Hematopoietic multipotent progenitor cell treated with erythropoietin and hydrocortisone succinate and interleukin-3 and kit ligand, for 8 days (in vitro differentiated cells): ENCODE results near the gene TRERF1.
"Not testable (repeated sequence)": the region's sequence is repeated elsewhere in the genome, so short reads cannot be mapped to it uniquely, and the experiment has no call there.

Experiments used
- DNase-seq: peaks from one replicate; pipeline ENCODE4 v3.0.0-alpha.2; 2015

The TRERF1 gene

DNA sequence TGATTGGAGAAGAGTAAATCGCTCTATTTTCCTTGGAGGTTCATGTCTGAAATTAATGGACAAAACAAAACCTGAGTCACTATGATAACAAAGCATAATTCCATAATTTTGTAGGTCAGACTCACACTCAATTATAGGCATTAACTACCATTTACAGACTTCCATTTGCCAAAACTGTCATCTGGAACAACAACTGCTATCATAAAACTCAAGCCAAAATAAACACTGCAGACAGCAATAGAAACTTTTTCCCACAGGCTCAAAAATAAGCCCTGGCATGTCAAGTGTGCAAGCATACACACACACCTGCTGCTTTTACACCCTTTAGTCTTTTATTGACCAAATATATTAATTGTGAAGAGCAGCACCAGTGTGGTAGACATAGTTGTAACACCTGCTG is 241.2 kb downstream of the TRERF1 start:
- DNase-seq, result no peak

DNA sequence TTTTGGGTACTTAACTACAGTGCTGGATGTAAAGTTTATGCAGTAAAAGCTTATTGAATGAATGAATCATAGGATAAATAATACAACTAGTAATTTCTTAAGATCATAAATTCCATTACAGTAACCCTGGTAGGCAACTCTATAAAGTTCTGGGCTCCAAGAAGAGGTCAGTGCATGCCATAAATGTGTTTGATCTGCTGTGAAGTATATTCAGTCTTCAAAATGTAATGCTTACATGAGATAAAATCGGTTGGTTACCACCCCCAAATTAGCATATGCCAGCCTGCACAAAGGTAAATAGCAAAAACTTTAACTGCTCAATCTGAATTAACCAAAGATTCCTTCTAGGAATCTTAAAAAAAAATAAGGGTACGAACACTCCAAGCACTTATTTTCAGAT is 244.2 kb downstream of the TRERF1 start:
- DNase-seq, result not testable (repeated sequence)

DNA sequence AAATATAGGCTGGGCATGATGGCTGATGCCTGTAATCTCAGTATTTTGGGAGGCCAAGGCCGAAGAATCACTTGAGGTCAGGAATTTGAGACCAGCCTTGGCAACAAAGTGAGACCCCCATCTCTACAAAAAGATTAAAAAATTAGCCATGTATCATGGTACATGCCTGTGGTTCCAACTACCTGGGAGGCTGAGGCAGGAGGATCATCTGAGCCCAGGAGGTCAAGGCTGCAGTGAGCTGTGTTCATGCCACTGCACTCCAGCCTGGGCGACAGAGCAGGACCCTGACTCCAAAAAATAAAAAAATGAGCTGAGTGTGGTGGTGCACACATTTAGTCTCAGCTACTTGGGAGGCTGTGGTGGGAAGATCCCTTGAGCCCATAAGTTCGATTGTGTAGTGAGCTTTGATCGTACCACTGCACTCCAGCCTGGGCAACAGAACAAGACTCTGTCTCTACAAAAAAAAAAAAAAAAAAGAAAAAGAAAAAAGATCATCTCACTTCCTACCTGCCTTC is 246.9 kb downstream of the TRERF1 start:
- no peak for DNase-seq

DNA sequence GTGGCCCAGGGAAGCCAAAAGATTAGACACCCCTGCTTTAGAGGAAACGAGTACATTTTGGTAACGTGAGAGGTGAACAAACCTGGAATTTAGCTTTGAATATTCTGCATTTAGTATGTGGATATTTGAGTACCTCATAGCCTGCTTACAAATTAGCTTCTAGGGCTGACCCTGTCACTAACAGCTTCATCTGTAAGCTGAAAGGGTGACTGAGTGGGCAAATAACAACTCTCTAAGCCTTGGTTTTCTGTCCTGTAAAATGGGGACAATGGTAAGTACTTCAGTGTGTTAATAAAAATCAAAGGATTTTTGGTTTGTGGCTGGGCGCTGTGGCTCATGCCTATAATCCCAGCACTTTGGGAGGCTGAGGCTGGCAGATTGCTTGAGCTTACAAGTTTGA is 248.5 kb downstream of the TRERF1 start:
- no peak for DNase-seq

DNA sequence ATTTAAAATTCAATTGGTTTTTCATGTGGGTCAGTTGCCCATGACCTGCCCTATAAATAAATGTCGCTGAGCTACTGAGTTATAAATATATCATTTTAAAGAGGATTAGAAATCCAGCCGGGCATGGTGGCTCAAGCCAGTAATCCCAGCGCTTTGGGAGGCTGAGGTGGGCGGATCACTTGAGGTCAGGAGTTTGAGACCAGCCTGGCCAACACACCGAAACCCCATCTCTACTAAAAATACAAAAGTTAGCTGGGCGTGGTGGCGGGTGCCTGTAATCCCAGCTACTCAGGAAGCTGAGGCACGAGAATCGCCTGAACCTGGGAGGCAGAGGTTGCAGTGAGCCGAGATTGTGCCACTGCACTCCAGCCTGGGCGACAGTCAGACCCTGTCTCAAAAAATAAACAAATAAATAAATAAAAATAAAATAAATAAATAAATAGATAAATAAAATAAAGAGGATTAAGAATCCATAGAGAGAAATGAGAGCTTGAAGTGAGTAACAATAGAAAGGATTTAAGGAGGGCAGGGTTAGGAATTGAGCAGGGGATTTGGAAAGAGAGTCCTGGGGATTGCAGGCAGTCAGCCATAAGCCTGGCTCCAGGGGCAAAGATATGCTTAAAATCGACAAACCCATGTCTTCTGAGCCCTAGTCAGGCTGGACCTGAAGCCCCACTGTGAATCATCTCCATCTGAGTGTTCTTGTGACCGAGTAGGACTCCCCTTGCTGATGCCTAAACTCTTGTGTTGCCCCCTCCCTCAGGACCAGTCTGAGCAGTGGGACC is 249.4 kb downstream of the TRERF1 start:
- not testable (repeated sequence) for DNase-seq

DNA sequence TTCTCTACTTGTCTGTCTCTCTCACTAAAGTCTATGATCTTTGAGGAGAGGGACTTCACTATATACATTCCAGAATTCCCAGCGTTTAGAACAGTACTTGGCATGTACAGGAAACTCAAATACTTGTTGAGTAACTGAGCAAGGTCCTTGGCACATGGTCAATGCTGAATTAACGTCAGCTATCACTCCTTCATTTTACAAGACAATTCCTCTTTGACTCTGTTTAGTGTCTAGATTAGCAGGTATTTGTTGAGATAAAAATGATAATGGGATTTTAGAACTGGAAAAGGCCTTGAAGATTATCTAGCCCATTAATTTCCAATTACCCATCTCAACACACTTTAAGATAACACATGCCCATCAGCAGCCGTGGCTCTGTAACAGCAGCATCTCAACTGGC is 250.3 kb downstream of the TRERF1 start:
- no peak for DNase-seq

DNA sequence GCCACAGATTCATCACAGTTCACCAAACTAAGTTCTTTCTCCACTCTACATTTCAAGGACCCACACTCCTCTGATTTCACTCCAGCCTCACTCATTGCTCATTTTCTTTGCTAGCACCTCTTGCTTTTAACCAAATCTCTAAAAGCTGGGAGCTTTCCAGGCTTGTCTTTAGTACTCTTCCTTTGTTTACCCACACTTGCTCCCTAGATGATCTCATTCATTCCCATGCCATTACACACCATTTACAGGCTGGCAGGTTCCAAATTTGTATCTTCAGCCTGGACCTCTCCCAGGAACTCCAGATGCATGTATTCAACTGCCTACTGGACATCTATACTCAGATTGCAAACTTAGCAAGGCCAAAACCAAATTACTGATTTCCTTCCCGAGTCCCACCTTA is 251.7 kb downstream of the TRERF1 start:
- DNase-seq, result no peak

DNA sequence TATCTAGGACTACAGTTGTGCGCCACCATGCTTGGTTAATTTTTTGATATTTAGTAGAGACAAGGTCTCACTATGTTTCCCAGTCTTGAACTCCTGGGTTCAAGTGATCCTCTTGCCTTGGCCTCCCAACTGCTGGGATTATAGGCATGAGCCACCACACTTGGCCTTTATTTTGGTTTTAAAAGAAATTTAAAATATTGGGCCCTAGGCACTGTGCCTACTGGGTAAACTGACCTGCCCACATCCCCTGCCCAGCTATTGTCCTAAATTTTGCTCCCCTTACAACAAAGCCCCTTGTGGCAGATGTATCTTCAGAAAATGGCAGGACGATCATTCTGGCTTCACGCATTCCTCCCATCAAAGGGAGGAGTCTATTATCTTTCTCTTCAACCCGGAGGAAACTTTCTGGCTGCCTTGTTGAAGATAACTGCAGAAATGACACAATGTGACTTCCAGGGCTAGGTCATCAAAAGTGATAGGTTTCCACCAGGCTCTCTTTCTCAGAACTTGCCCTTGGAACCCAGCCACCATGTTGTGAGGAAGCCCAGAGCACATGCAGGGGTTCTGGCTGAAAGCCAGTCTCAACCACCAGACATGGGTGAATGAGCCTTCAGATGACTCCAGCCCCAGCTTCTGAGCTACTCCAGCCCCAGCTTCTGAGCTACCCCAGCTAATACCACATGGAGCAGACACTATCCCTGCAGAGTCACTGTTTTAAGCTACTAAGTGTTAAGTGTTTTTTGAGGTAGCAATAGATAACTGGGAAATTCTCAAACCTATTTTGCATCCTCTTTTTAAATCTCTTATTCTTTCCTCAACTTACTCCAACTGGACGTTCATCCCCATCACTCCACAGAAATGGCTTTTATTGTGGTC is 252.4 kb downstream of the TRERF1 start:
- DNase-seq, result peak; percentile 99

DNA sequence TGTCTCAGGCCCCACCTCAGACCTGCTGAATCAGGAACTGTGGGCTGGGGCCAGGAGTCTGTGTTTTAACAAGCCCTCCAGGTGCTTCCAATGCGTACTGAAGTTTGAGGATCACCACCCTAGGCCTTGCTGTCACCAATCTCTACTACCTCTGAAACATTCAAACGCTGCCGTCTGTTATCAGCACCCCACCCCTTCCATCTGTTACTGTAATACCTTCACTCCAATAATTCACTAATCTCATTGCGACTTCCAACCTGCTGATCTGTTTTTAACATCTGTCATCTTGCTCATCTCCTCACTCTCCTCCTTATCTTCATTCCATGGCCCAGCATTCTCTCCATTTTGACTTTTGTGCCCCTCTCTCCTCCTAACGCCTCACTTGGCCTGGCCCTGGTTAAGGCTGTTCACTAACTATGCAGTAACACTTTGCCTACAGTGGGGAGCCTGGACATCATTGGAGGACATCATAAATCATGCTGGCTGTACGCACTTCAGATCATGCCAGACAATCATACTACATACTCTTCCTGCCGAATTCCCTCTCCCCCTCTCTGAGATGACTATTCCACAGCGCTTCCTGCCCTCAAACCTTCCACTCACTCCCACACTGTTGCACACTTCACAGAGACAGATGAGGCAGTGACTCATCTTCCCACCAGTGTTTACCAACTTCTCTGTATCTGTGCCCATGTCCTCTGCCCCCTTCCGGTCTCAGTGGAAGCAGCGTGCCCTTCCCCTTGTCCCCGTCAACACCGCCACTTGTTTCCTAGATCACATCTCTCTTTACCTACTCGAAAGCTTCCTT is 254.0 kb downstream of the TRERF1 start:
- DNase-seq, result peak; percentile 93

DNA sequence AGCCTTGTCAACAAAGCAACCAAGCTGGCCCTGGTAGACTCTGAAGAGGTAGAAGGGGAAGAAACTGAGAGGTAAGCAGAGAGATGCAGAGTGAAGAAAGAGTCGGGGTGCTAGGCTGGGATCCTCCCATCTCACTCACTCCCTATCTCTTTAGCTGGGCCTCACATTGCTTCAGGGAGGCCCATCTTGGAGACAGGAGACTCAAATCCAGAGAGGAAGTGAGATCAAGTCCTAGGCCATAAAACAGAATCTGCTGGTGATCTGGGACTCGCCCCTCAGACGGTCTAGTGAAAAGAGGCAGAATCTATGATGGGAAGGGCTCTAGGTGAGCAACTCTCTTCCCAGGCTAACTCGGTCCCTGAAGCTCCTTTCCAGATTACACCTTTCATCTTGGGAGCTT is 256.3 kb downstream of the TRERF1 start:
- no peak for DNase-seq

DNA sequence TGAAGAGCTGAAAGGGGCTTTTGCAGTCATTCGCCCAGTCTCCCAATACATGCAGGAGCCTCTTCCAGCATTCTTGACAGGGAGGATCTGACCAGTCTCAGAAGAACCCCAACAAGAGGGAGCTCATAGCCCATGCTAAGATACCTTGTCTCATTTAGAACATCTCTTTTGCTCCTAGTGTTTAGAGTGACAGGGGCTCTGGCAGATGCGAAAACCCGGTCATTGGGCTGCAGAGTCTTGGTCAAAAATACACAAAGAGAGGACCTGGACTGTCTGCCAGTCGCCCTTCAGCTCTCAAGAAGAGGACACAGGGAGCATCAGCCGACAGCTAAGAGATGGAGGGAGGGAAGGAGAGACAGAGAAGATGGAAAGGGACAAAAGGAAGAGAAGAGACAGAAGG is 257.7 kb downstream of the TRERF1 start:
- DNase-seq, result no peak

DNA sequence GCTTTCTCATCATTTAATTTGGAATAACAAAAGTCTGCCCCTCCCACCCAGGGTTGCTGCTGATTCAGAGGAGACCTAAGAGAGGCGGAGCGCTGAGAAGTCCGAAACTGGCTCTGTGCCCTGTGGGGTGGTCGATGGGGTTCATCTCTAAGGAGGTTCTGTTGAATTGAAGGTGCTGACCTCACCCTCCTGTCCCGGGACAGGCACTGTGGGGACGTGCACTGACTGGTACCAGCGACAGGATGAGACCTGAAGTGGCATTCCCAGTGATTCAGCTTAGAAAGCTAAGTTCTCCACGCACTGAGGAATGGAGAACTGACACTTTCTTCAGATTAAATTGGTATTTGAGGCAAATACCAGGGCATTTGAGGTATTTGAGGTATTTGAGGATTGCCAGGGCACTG is 258.2 kb downstream of the TRERF1 start:
- no peak for DNase-seq

DNA sequence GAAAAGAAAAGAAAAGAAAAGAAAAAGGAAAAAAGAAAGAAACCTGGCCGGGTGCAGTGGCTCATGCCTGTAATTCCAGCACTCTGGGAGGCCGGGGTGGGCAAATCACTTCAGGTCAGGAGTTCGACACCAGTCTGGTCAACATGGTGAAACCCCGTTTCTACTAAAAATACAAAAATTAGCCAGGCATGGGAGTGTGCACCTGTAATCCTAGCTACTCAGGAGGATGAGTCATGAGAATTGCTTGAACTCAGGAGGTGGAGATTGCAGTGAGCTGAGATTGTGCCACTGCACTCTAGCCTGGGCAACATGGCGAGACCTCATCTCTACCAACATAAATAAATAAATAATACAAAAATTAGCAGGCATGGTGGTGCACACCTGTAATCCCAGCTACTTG is 259.3 kb downstream of the TRERF1 start:
- not testable (repeated sequence) for DNase-seq

DNA sequence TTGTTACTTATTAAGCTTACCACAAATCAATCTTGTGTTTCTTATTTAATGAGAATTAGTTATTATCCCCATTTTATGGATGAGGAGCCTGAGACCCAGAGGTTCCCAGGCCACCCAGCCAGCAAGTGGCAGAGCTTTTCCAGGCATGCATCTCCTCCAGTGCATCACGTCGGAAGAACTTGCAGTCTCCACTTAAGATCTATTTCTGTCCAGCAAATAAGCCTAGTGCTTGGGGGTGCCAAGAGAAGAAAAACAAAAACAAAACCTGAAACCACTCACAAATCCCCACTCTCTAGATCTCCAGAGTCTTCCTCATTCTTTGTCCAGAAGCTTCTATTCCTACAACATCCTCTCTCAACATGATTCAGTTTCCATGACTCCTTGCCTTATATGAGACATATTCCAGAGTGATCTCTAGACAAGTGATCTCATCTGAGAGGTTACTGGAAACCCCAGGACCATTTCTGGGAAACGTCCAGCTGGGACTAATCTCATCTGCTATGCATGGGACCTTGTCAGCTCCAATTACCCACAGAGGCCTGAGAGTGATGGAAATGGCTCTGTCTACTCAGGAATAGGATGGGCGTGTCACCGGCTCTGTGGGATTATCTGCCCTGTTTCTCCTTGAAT is 261.1 kb downstream of the TRERF1 start:
- no peak for DNase-seq

DNA sequence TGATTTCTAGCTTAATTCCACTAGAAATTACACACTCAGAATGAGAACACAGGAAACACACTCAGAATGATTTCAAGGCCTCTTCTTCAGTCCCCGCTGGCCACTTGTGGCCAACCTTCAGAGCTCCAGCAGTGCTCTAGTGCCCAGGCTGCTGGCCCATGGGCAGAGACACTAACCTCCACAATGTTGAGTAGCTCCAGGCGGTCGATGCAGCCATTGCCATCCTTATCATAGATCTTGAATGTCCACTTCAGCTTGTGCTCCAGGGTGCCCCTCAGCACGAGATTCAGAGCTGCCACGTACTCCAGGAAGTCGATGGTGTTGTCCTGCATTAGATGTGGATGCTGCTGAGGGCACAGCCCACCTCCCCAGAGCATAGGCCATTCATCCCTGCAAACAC is 263.3 kb downstream of the TRERF1 start:
- DNase-seq, result no peak

DNA sequence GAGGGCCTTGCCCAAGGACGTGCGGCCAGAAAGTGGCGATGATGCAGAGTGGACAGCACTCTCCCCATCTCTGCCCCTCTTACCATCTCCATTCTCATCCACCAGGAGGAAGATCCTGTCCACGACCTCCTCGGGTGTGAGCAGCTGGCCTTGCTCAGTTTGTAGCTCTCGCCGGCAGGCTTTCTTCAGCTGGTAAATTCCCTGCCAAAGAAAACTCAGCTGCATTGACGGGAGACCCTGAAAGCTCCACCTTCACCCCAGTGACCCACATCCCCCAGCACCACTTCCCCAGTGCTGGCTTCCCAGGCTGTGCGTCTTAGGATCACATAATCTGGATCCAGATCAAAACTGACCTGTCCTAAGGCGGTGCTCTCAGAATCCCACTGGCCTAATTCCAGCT is 266.1 kb downstream of the TRERF1 start:
- no peak for DNase-seq

DNA sequence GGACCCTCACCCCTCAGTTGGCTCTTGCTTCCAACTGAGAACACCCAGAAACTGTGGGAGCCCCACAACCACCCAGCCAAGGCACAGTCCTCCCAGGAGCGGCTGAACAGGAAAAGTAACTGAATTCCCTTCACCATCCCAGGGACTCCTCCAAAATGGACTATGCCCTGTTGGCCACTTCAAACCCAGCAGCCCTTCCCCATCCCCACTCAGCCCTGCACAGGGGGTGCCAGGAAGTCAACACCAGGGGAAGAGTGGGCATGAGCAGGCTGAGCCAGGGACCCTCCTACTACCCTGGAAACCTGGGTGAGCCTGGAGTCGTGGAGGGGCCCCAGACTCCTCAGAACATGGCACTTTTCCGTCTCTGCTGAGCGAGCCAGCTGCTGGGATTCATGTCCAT is 267.3 kb downstream of the TRERF1 start:
- DNase-seq, result no peak

DNA sequence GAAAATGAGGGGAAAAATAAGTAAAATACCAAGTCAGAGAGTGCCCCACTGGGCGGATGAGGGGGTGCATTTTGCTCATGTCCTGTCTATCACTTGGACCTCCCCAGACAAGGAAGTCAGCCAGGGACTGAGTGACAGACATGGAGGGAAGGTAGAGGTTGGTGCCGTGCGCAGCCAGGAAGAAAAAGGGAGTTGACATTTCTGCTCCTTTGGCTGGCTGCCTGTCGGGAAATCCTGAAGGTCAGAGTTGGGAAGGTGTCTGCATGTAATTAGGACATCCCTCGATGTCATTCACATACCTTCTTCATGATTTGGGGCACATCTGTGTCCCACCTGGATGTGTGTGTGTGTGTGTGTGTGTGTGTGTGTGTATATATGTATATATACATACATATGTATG is 269.6 kb downstream of the TRERF1 start:
- DNase-seq, result no peak

DNA sequence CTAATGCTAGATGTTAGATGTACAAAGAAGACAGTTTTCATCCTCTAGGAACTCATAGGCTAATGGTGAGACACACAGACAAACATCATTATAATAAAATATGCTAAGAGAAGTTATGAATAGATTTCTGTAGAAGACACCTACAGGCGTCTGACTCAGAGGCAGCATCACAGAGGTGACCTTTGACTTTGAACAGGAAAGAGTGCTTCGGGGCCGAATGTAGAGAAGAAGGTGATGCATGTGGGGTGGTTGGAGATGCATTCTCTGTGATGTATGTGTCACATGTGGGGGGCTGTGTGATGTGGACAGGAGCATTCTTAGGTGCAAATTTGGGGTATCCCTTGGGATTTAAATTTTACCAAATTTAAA is 271.8 kb downstream of the TRERF1 start:
- DNase-seq, result no peak

DNA sequence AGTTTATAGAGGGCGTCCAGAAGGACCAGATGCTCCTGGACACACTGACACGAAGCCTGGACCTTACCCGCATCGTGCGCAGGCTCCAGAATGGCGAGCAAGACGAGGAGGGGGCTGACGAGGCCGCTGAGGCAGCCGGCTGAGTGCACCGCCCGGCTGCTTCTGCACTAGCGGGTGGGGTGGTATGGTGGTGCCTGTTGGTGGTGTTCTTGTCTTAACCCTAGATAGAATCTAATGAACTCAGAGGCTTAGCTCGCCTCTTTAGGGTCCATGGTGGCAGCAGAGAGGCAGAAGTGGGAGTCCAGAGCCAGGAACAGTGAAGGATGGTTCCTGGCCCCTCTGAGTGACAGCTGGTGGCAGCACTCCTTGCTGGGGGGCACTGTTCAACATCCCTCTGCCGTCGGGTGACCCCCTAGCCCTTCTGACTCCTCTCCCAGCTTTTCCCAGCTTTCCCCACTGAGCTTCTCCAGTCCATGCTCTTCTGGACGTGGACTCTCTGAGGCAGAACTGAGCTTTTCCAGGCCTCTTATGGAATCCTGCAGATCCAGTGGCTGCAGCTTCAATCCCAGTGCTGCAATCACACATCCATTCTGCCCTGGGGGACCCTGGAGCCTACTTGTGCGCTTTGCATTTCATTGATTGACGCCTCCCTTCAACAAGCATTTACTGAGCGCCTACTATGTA is 272.3 kb downstream of the TRERF1 start:
- DNase-seq, result no peak

DNA sequence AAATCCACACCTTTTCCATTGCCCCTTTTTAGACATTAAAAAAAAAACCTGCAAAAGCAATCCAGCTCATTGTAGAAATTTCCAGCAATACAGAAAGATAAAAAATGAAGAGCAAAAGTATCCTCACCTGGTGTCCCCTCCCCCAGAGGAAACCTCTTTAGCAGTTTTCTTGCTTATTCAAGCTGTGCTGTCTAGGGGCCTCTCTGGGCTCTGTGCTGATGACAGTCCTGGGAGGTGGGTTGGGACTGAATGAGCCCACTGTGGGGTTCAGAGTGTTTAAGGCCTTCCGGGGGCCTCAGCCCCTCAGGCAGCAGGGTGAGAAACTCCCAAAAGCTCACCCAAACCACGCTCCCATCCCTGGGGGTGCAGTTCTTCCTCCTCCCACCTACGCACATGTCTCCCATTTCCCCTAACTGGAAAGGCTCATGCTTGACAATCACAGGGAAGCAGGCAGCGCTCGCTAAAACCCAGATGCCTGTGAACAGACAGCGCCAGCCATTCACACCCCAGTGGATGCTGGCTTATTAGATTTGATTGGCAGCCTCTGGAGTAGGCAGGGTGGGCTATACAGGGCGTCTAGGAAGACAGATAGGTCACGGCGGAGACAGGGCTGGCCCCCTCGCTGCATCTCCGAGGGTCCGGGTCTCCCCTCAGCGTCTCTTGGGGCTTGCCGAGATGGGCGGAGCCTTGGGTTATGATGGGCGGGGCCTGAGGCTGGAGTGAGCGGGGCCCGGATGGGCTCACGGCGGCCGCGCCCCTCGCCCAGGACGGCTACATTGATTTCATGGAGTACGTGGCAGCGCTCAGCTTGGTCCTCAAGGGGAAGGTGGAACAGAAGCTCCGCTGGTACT is 274.0 kb downstream of the TRERF1 start:
- DNase-seq, result no peak
